Germinal center (tissue), 1 donor: ENCODE measurements around the gene PLB1.

ENCODE experiments used
- DNase-seq: peaks from one replicate; pipeline ENCODE4 v3.0.0; 2012; ENCODE audit warnings: mixed read lengths, low spot score

PLB1 gene

GRCh38 chr2:28495551-28496250 lies at the start of gene PLB1:
Gene PLB1, plus strand, starts transcription at chr2:28496060. Its CDS starts 55 bp downstream, at chr2:28496115.
- no peak for DNase-seq

- DNase-seq, result no peak
Observed at GRCh38 chr2:28446531-28446930, 49.3 kb upstream of the PLB1 start.

- no peak for DNase-seq
Observed at GRCh38 chr2:28447086-28447485, 48.8 kb upstream of the PLB1 start.

- no peak for DNase-seq
Observed at GRCh38 chr2:28447943-28448792, 47.7 kb upstream of the PLB1 start.

- no peak for DNase-seq
Observed at GRCh38 chr2:28448793-28449100, 47.1 kb upstream of the PLB1 start.

- no peak for DNase-seq
Observed at GRCh38 chr2:28449126-28449487, 46.8 kb upstream of the PLB1 start.

- DNase-seq, result no peak
Observed at GRCh38 chr2:28449488-28450395, 46.1 kb upstream of the PLB1 start.

GRCh38 chr2:28450901-28451565 lies 44.8 kb upstream of the PLB1 start:
- DNase-seq, result no peak

- no peak for DNase-seq
Observed at GRCh38 chr2:28451793-28452533, 43.9 kb upstream of the PLB1 start.

GRCh38 chr2:28452534-28453081 lies 43.3 kb upstream of the PLB1 start:
- DNase-seq, result peak; percentile 59

- DNase-seq, result no peak
Observed at GRCh38 chr2:28453396-28453795, 42.5 kb upstream of the PLB1 start.

GRCh38 chr2:28454016-28454930 lies 41.6 kb upstream of the PLB1 start:
- no peak for DNase-seq

GRCh38 chr2:28457237-28457636 lies 38.6 kb upstream of the PLB1 start:
- DNase-seq, result no peak

- no peak for DNase-seq
Observed at GRCh38 chr2:28461056-28461455, 34.8 kb upstream of the PLB1 start.

- no peak for DNase-seq
Observed at GRCh38 chr2:28462122-28462521, 33.7 kb upstream of the PLB1 start.

- DNase-seq, result no peak
Observed at GRCh38 chr2:28463211-28463816, 32.5 kb upstream of the PLB1 start.

GRCh38 chr2:28463893-28464292 lies 32.0 kb upstream of the PLB1 start:
- DNase-seq, result no peak

GRCh38 chr2:28465148-28465885 lies 30.5 kb upstream of the PLB1 start:
- DNase-seq, result no peak

- no peak for DNase-seq
Observed at GRCh38 chr2:28469304-28469703, 26.6 kb upstream of the PLB1 start.
